ENCODE measurements around the gene XPNPEP1.

Gene XPNPEP1

GRCh38 chr10:109964318-109964717 is 41.0 kb upstream of the XPNPEP1 start:
- no peak overlapping the region for H3K4ac ChIP-seq (ENCODE audit: low read length)
- H2BK12ac ChIP-seq (ENCODE audit: low read length), result no peak overlapping the region
- no peak overlapping the region for H2BK15ac ChIP-seq (ENCODE audit: low read length)
- H3K4me1 ChIP-seq (ENCODE audit: control insufficient read depth in 2 of 2, insufficient read depth in 1 of 2, low read depth in 1 of 2, low read length in 2 of 2), result peaks cover 12 to 21% of the 10 kb centered on the region in 2 donors
- no peaks in the 10 kb centered on the region for H3K36me3 ChIP-seq (replicated peaks in 1 of 2; ENCODE audit: control insufficient read depth in 2 of 2, insufficient read depth in 2 of 2, low read length in 2 of 2)
- no peak overlapping the region for H2BK5ac ChIP-seq (ENCODE audit: low read length)
- no peaks in the 10 kb centered on the region for H3K79me1 ChIP-seq (ENCODE audit: low read depth, low read length)
- no CpG with 5 or more reads among the region's 10 CpGs for WGBS, 2 donors (ENCODE audit: extremely low coverage in 2 of 2, insufficient read length in 2 of 2, insufficient replicate concordance in 1 of 2)
- H3K27ac ChIP-seq (replicated peaks; ENCODE audit: low read length), result no peak overlapping the region
- no peaks in the 10 kb centered on the region for H3K9me3 ChIP-seq (replicated peaks in 1 of 2; ENCODE audit: control insufficient read depth in 2 of 2, insufficient read depth in 1 of 2, low read depth in 1 of 2, low read length in 2 of 2)
- H3K4me2 ChIP-seq (ENCODE audit: insufficient read depth, low read length, poor library complexity, severe bottlenecking), result no peak overlapping the region
- H2AK5ac ChIP-seq (ENCODE audit: low read depth, low read length), result no peak overlapping the region
- no peak overlapping the region for H2AFZ ChIP-seq (ENCODE audit: low read length)
- no peak overlapping the region for H3K9ac ChIP-seq (ENCODE audit: low read depth, low read length, poor library complexity)
- no peak overlapping the region for H3K4me3 ChIP-seq (ENCODE audit: low read length in 2 of 2)
- no peak overlapping the region for H3K23ac ChIP-seq (ENCODE audit: low read depth, low read length, poor library complexity)
- no peak for DNase-seq (ENCODE audit: low spot score)
- H3K14ac ChIP-seq (ENCODE audit: low read length), result no peak overlapping the region
- no peaks in the 10 kb centered on the region for H3K27me3 ChIP-seq (ENCODE audit: control insufficient read depth in 3 of 3, insufficient read depth in 3 of 3, low read depth in 1 of 3, low read length in 3 of 3)
- no peak overlapping the region for H4K91ac ChIP-seq (ENCODE audit: low read depth, low read length, poor library complexity)
- H4K8ac ChIP-seq (ENCODE audit: low read depth, low read length), result no peak overlapping the region
- no peak overlapping the region for H2BK120ac ChIP-seq (ENCODE audit: low read depth, low read length)
- no peak overlapping the region for H3K18ac ChIP-seq (ENCODE audit: low read length)

DNA sequence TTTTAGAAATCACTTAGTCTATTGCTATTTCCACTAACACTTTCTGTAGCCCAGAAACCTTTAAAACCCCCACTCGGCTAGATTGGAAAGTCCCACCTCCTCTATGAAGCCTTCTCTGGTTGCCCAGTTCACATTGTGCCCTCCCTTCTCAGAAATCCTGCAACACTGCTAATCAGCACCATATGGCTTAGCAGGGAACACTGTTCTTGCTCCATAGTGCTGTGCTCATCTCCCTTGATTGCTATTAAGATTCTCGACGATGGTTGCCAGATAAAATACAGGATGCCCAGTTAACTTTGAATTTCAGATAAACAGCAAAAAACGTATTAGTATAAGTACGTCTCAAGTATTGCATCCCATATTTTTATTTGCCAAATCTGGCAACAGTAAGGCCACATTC is 40.1 kb upstream of the XPNPEP1 start:
- Histone ChIP-seq H2AK5ac (ENCODE audit: low read depth, low read length) (no peak overlapping the region), H4K91ac (ENCODE audit: low read depth, low read length, poor library complexity) (no peak overlapping the region), H2BK120ac (ENCODE audit: low read depth, low read length) (no peak overlapping the region), H3K18ac (ENCODE audit: low read length) (no peak overlapping the region), H3K36me3 (replicated peaks in 1 of 2; ENCODE audit: control insufficient read depth in 2 of 2, insufficient read depth in 2 of 2, low read length in 2 of 2) (no peaks in the 10 kb centered on the region), H3K4ac (ENCODE audit: low read length) (no peak overlapping the region), H3K27ac (replicated peaks; ENCODE audit: low read length) (no peak overlapping the region), H3K9me3 (replicated peaks in 1 of 2; ENCODE audit: control insufficient read depth in 2 of 2, insufficient read depth in 1 of 2, low read depth in 1 of 2, low read length in 2 of 2) (no peaks in the 10 kb centered on the region), H3K4me1 (ENCODE audit: control insufficient read depth in 2 of 2, insufficient read depth in 1 of 2, low read depth in 1 of 2, low read length in 2 of 2) (peaks cover 12 to 21% of the 10 kb centered on the region in 2 donors), H3K4me3 (ENCODE audit: low read length in 2 of 2) (no peak overlapping the region), H3K27me3 (ENCODE audit: control insufficient read depth in 3 of 3, insufficient read depth in 3 of 3, low read depth in 1 of 3, low read length in 3 of 3) (no peaks in the 10 kb centered on the region), H3K23ac (ENCODE audit: low read depth, low read length, poor library complexity) (no peak overlapping the region), H3K14ac (ENCODE audit: low read length) (no peak overlapping the region), H3K4me2 (ENCODE audit: insufficient read depth, low read length, poor library complexity, severe bottlenecking) (no peak overlapping the region), H3K9ac (ENCODE audit: low read depth, low read length, poor library complexity) (no peak overlapping the region), H4K8ac (ENCODE audit: low read depth, low read length) (no peak overlapping the region), H2BK15ac (ENCODE audit: low read length) (no peak overlapping the region), H3K79me1 (ENCODE audit: low read depth, low read length) (no peaks in the 10 kb centered on the region), H2BK12ac (ENCODE audit: low read length) (no peak overlapping the region), H2AFZ (ENCODE audit: low read length) (no peak overlapping the region), H2BK5ac (ENCODE audit: low read length) (no peak overlapping the region)
- WGBS, 2 donors (ENCODE audit: extremely low coverage in 2 of 2, insufficient read length in 2 of 2, insufficient replicate concordance in 1 of 2), result no CpG with 5 or more reads among the region's 5 CpGs
- DNase-seq (ENCODE audit: low spot score), result no peak

DNA sequence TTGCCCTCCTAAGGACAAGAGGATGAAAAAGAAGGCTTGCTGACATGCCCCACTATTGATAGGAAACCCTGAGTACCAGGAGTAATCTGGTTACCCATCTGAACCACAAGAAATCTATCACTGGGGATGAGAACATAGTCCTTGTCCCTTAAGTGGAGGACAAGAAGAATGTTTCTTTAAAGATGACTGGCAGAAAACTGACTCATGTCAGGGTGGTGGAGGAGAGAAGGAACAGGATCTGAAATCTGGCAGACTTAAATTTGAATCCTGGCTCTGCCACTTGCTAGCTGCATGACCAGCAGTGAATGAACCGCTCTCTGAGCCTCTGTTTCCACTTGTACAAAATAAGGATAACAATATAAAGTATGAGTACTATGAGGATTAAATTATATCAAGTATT is 38.9 kb upstream of the XPNPEP1 start:
- DNase-seq (ENCODE audit: low spot score), result no peak
- Histone ChIP-seq H2AFZ (ENCODE audit: low read length) (no peak overlapping the region), H3K36me3 (replicated peaks in 1 of 2; ENCODE audit: control insufficient read depth in 2 of 2, insufficient read depth in 2 of 2, low read length in 2 of 2) (no peaks in the 10 kb centered on the region), H2AK5ac (ENCODE audit: low read depth, low read length) (no peak overlapping the region), H3K9ac (ENCODE audit: low read depth, low read length, poor library complexity) (no peak overlapping the region), H3K18ac (ENCODE audit: low read length) (no peak overlapping the region), H3K4me3 (ENCODE audit: low read length in 2 of 2) (no peak overlapping the region), H2BK5ac (ENCODE audit: low read length) (no peak overlapping the region), H2BK12ac (ENCODE audit: low read length) (no peak overlapping the region), H3K9me3 (replicated peaks in 1 of 2; ENCODE audit: control insufficient read depth in 2 of 2, insufficient read depth in 1 of 2, low read depth in 1 of 2, low read length in 2 of 2) (no peaks in the 10 kb centered on the region), H3K27ac (replicated peaks; ENCODE audit: low read length) (no peak overlapping the region), H3K27me3 (ENCODE audit: control insufficient read depth in 3 of 3, insufficient read depth in 3 of 3, low read depth in 1 of 3, low read length in 3 of 3) (no peaks in the 10 kb centered on the region), H3K4ac (ENCODE audit: low read length) (no peak overlapping the region), H2BK120ac (ENCODE audit: low read depth, low read length) (no peak overlapping the region), H3K4me2 (ENCODE audit: insufficient read depth, low read length, poor library complexity, severe bottlenecking) (no peak overlapping the region), H2BK15ac (ENCODE audit: low read length) (no peak overlapping the region), H3K14ac (ENCODE audit: low read length) (no peak overlapping the region), H4K91ac (ENCODE audit: low read depth, low read length, poor library complexity) (no peak overlapping the region), H3K4me1 (ENCODE audit: control insufficient read depth in 2 of 2, insufficient read depth in 1 of 2, low read depth in 1 of 2, low read length in 2 of 2) (peaks cover 12 to 21% of the 10 kb centered on the region in 2 donors), H3K79me1 (ENCODE audit: low read depth, low read length) (no peaks in the 10 kb centered on the region), H4K8ac (ENCODE audit: low read depth, low read length) (no peak overlapping the region), H3K23ac (ENCODE audit: low read depth, low read length, poor library complexity) (no peak overlapping the region)
- WGBS, 2 donors (ENCODE audit: extremely low coverage in 2 of 2, insufficient read length in 2 of 2, insufficient replicate concordance in 1 of 2), result no CpG with 5 or more reads among the region's 1 CpG

- Histone ChIP-seq H3K4ac (ENCODE audit: low read length) (no peak overlapping the region), H2AK5ac (ENCODE audit: low read depth, low read length) (no peak overlapping the region), H2BK12ac (ENCODE audit: low read length) (no peak overlapping the region), H3K18ac (ENCODE audit: low read length) (no peak overlapping the region), H3K36me3 (replicated peaks in 1 of 2; ENCODE audit: control insufficient read depth in 2 of 2, insufficient read depth in 2 of 2, low read length in 2 of 2) (no peaks in the 10 kb centered on the region), H3K4me1 (ENCODE audit: control insufficient read depth in 2 of 2, insufficient read depth in 1 of 2, low read depth in 1 of 2, low read length in 2 of 2) (peaks cover 11 to 14% of the 10 kb centered on the region in 2 donors), H3K14ac (ENCODE audit: low read length) (no peak overlapping the region), H2BK5ac (ENCODE audit: low read length) (no peak overlapping the region), H4K8ac (ENCODE audit: low read depth, low read length) (no peak overlapping the region), H4K91ac (ENCODE audit: low read depth, low read length, poor library complexity) (no peak overlapping the region), H3K4me2 (ENCODE audit: insufficient read depth, low read length, poor library complexity, severe bottlenecking) (no peak overlapping the region), H3K9me3 (replicated peaks in 1 of 2; ENCODE audit: control insufficient read depth in 2 of 2, insufficient read depth in 1 of 2, low read depth in 1 of 2, low read length in 2 of 2) (no peaks in the 10 kb centered on the region), H3K9ac (ENCODE audit: low read depth, low read length, poor library complexity) (no peak overlapping the region), H3K79me1 (ENCODE audit: low read depth, low read length) (no peaks in the 10 kb centered on the region), H2BK15ac (ENCODE audit: low read length) (no peak overlapping the region), H2BK120ac (ENCODE audit: low read depth, low read length) (no peak overlapping the region), H3K27ac (replicated peaks; ENCODE audit: low read length) (no peak overlapping the region), H3K4me3 (ENCODE audit: low read length in 2 of 2) (no peak overlapping the region), H3K23ac (ENCODE audit: low read depth, low read length, poor library complexity) (no peak overlapping the region), H3K27me3 (ENCODE audit: control insufficient read depth in 3 of 3, insufficient read depth in 3 of 3, low read depth in 1 of 3, low read length in 3 of 3) (no peaks in the 10 kb centered on the region), H2AFZ (ENCODE audit: low read length) (no peak overlapping the region)
- WGBS, 2 donors (ENCODE audit: extremely low coverage in 2 of 2, insufficient read length in 2 of 2, insufficient replicate concordance in 1 of 2), result no CpG with 5 or more reads among the region's 5 CpGs
- DNase-seq (ENCODE audit: low spot score), result no peak
Measured at GRCh38 chr10:109961174-109962001, 38.1 kb upstream of the XPNPEP1 start.
